Right lung (tissue), 10 donors: Measurements from ENCODE around the gene HERC6. TPM values are rescaled to one million over a fixed set of nuclear protein-coding genes. Genes with fewer than 3 reads are reported as not detected.
"Not testable (repeated sequence)": the region's sequence is repeated elsewhere in the genome, so short reads cannot be mapped to it uniquely, and the experiment has no call there.

Source experiments
- DNase-seq, 2 donors: peaks; one replicate each; pipeline ENCODE4 v3.0.0-alpha.2; 2013
- long read RNA-seq, 8 donors: transcript quantifications; one replicate each; lab custom pipeline, GENCODE V29; 2026
- polyA plus RNA-seq, 5 donors: library from polyadenylated mRNA; unstranded; fragments of 120-200 nt; gene quantifications; one replicate each; pipeline versions ENCODE4 v1.2.1 to v1.2.3, GENCODE V29; 2013; ENCODE audit warnings: inconsistent platforms in 1 of 5, low replicate concordance in 1 of 5; ENCODE audit not compliant: insufficient read length in 5 of 5, insufficient read depth in 1 of 5

Gene HERC6
- polyA plus RNA-seq = 10 to 100 TPM; 10.2 to 14.6 (median 12.8) TPM
- long read RNA-seq, donor 1 = 0 reads
- long read RNA-seq, donor 2, partial matches to known transcripts = 0 of 2 reads
- long read RNA-seq, donor 2, other reads (novel, unspliced or antisense) = 0 of 2 reads
- long read RNA-seq, donor 3 = 0 reads
- long read RNA-seq, donor 4, partial matches to known transcripts = 0 of 1 reads
- long read RNA-seq, donor 4, other reads (novel, unspliced or antisense) = 0 of 1 reads
- long read RNA-seq, donor 5 = 0 reads
- long read RNA-seq, donor 6 = 0 reads
- long read RNA-seq, donor 7 = 0 reads
- long read RNA-seq, donor 8 = 0 reads

DNA sequence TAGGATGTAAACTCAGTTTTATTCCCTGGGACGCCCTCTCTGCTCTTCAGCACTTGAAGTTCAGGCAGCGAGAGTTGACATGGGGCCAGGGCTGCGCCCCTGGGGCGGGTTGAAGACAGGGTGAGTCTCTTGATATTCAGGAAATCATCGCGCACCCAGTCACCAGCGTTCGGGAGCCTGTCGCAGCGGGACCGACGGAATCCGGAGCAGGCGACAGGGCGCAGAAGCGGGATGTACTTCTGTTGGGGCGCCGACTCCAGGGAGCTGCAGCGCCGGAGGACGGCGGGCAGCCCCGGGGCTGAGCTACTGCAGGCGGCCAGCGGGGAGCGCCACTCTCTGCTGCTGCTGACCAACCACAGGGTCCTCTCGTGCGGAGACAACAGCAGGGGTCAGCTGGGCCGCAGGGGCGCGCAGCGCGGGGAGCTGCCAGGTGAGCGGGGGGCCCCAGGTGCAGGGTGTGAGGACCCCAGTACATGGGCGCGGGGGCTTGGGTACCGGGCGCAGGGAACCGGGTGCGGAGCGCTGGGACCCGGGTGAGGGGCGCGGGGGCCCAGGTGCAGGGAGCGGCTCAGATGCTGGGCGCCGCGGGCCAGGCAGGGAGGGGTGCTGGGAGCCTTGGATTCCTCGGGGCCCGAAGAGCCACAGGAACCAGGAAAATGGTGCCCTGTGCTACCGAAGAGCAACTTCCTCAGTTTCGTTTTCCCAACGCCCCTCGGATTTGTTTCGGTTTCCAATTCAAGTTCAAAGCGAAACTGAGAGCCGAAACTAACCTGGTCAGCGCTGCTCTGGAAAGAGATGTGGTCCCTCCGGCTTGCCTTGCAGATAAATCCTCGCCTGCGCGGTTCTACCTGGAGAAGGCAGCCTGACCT, at the start of gene HERC6:
Gene HERC6, plus strand, starts transcription at position 162 of the 869 bp plus-strand sequence. Its CDS starts 70 bp downstream, at position 232.
- peak; percentile 82 for DNase-seq

DNA sequence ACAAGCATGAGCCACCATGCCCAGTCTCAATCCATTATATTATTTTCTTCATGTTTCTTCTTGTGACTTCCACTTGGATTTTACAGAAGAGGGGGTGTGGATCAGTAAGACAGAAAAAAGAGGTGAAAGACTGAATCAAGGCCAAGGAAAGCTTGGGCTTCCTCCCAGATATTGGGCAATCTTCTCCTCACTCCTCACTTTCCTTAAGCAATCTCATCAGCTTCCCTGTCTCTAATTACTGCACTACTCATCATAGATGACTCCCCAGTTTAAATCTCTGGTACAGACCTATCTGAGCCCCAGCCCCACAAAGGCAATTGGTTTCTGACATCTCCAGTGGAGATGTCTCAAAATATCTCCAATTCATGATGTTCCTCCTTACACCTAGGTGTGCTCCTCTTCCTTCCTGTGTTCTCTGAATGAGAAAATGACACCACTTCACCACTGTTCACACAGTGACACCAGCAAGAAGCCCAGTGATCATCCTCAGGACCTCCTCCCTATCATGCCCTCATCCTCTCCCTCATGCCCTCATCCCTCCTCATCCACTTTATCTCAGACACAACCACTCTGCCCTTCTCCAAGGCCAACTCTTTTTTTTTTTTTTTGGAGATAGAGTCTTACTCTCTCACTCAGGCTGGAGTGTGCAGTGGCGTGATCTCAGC, 44.8 kb upstream of the HERC6 start:
- peak; percentile 28 to 40 for DNase-seq

DNA sequence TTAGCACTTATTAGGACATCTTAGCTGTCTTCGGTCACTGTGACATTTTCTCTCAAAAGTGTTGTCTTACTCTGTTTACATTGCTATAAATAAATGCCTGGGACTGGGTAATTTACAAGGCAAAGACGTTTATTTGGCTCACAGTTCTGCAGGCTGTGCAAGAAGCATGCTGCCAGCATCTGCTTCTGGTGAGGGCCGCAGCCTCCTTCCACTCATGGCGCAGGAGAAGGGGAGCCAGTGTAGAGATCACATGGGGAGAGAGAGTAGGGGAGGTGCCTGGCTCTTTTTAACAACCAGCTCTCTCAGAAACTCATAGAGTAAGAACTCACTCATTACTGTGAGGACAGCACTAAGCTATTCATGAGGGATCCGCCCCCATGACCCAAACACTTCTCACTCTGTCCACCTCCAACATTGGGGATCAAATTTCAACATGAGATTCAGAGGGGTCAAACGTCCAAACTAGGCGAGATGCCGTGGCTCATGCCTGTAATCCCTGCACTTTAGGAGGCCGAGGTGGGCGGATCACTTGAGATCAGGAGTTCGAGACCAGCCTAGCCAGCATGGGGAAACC, 43.5 kb upstream of the HERC6 start:
- DNase-seq = no peak

DNA sequence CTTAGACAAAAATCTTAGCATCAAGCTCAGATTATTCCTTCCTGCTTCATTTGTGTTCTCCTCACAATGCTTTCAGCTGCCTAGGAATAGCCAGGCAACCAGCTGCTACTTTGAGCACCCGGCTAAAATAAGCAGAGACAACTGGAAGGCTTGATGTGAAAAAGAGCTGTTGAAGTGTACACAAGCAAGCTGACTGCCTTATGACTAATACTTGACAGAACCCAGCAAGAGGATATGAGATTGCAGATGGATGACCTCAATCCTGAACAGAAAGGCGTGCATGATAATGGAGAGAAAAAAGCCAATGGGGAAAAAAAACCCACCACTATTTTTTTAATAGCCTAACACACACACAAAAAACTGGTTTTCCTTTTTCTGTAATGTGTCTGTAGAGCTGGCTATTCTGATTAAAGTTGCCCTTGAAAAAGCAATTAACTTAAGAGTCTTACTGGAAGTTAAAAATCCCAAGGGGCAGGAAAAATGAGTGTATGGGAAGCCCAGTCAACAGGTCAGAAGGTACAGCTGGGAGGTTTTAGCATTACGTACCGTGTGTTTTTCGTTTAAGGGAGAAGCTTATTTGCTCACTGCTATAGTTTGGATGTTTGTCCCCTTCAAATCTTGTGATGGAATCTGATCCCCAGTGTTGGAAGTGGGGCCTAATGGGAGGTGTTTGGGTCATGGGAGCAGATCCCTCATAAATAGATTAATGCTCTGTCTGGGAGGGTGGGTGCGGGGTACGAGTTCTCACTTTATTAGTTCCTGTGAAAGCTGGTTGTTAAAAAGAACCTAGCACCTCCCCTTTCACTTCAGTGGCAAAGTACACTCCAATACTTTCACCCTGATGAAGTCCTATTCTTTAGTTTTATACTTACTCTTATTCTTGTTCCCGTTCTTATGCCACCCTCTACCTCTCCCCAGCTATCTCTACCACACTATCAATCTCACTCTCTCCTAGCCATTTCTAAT, 37.1 kb upstream of the HERC6 start:
- peak; percentile 63 to 67 for DNase-seq

DNA sequence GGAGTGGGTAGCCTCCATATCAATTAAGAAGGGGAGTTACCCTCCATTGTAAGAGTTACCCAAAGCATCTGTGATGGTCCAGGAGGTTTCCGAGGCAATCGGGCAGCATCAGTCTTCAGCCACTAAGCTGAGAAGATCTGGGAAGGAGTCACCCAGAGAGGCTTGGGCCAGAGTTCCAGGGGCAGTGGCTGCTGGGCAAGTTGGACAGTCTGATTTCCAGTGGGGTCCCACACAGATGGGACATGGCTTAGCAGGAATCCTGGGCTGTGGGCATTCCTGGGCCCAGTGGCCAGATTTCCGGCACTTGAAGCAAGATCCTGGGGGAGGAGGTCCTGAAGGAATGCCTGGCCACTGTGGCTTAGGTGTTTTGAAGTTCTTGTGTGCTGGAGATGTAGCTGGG, 31.8 kb upstream of the HERC6 start:
- not testable (repeated sequence) for DNase-seq

DNA sequence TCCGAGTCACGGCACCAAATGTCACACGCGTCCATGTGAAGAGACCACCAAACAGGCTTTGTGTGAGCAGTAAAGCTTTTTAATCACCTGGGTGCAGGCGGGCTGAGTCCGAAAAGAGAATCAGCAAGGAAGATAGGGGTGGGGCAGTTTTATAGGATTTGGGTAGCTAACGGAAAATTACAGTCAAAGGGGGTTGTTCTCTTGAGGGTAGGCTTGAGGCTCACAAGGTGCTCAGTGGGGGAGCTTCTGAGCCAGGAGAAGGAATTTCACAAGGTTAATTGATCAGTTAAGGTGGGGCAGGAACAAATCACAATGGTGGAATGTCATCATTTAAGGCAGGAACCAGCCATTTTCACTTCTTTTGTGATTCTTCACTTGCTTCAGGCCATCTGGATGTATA, 29.9 kb upstream of the HERC6 start:
- not testable (repeated sequence) for DNase-seq

DNA sequence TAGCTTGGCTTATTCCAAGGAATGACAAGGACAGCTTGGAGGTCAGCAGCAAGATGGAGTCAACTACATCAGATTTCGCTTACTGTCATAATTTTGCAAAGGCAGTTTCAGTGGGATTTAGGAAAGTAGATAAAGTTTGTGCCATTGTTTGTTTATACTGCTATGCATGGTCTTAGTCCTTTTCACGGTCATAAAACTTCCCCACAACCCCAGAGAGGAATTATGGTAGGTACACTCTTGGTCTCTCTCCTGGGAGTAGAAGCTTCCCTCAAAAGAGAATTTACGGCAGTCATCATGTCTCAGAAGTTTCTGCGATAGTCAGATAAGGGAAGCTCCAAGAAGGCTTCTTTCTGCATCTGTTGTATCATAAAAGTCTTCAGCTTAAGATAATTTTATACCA, 27.9 kb upstream of the HERC6 start:
- DNase-seq = no peak

DNA sequence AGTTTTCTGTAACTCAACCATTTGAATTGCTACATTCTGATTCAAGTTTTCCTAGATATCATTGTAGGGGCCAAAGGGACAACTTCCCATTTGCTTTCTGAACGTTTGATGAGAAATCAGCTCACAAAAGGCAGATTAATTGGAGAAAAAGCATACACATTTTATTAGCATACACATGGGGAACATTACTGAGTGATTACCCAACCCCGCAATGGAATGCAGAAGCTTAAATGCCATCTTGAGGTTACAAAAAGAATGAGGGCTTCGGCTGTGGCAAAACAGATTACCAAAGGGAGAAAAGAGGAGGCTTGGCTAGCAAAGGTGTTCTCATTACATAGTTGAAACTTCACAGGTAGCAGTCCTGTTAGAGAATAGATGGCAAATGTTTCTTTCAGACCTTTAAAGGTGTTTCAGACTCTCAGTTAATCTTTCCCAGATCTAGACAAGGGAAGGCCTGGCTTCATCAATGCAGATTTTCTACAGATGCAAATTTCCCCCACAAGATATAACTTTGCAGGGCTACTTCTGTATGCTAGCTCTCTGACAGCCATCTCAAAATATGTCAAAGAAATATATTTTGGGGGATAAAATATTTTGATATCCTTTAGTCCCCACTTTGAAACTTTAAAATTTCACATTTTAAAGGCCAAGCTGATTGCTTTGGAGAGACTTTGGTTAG, 26.5 kb upstream of the HERC6 start:
- DNase-seq = no peak

DNA sequence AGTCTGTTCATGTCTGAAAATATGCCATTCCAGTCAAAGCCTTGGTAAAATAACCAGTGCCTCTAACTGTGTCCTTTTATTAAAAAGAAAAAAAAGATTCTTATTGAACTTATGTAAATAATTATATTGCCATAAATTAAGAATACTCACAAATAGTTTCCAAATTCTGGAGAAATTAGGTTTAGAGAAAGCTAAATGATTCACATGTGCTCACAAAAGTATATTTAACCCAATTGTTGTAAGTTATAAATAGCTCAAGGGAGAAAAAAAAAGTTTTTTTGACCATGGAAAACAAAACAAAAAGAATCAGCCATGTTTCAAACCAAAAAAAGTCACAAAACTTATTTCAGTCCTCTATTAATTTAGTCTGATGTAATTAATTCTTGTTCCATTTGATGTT, 25.3 kb upstream of the HERC6 start:
- no peak for DNase-seq

DNA sequence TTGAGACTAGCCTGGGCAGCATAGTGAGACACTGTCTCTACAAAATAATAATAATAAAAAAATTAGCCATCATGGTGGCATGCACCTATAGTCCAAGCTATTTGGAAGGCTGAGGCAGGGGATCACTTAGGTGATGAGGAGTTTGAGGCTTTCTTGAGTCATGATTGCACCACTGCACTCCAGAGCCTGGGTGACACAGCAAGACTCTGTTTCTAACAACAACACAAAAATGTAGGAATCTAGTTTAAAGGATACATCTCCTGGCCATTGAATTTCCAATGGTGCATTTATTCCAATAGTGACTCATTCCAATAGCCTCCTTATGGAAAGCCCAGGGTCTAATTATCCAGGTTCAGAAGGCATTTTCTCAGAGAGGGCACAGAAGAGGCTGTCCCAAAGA, 21.9 kb upstream of the HERC6 start:
- DNase-seq = no peak

DNA sequence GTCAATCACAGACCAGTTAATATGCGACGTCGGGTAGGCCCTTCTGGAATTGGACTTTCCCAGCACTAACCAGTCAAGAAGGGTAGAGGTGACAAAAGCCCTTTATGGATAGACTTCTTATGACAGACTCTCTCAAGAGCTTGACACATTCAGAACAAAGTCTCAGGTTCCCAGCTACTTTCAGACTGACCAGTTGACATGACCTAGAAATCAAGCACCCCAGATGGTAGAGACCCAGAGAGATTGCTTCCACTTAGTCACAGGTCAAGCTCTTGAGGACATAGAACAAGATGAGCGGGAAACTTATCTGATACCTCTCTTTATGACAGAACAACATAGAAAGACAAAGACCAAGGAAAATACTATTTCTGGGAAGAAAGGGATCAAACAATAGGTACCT, 21.4 kb upstream of the HERC6 start:
- DNase-seq = no peak

DNA sequence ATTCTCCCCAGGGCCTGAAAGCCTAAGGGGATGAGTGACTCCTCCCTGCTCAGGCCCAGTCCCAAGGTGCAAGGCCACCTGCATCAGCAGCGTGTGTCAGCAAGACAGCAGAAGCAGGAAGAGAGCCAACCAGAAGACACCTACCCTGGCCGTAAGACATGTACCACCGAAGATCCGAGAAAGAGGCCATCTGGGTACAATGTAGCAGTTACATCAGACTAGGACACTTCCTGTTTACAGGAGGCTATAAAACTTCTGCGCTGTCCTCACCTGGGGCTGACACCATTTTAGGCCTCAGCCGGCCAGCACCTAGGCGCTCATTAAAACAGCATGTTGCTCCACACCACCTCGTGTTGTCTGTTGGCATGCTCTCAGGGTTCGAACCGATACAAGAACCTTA, 19.1 kb upstream of the HERC6 start:
- no peak for DNase-seq

DNA sequence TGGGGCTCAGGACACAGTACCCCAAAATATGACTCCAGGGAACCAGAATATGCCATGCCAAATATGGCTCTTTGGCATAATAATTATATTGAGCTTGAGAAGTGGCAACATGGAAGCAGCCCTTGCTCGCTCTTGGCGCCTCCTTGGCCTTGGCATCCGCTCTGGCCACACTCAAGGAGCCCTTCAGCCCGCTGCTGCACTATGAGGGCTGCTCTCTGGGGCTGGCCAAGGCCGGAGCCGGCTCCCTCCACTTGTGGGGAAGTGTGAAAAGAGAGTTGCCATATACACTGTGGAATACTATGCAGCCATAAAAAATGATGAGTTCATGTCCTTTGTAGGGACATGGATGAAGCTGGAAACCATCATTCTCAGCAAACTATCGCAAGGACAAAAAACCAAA, 18.4 kb upstream of the HERC6 start:
- DNase-seq = no peak

DNA sequence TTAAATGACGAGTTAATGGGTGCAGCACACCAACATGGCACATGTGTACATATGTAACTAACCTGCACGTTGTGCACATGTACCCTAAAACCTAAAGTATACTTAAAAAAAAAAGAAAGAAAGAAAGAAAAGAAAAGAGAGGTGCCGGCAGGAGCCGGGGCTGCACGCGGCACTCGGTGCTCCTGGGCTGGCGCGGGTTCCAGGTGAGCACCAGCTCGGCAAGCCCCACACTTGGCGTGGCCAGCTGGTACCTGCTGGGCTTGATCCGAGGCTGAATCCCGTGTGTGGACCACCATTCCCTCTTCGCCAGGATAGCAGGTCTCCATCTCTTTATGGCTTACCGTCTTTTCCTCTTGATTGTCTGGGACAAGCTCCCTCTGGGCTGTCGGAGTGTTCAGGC, 17.9 kb upstream of the HERC6 start:
- DNase-seq = no peak

DNA sequence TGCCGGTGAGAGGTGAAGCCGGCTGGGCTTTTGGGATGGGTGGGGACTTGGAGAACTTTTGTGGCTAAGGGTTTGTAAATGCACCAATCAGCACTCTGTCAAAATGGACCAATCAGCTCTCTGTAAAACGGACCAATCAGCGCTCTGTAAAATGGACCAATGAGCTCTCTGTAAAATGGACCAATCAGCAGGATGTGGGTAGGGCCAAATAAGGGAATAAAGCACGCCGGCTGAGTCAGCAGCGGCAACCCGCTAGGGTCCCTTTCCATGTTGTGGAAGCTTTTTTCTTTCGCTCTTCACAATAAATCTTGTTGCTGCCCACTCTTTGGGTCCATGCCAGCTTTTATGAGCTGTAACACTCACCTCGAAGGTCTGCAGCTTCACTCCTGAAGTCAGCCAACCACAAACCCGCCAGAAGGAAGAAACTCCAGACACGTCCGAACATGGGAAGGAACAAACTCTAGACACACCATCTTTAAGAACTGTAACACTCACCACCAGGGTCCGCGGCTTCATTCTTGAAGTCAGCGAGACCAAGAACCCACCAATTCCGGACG, 17.4 kb upstream of the HERC6 start:
- not testable (repeated sequence) for DNase-seq

DNA sequence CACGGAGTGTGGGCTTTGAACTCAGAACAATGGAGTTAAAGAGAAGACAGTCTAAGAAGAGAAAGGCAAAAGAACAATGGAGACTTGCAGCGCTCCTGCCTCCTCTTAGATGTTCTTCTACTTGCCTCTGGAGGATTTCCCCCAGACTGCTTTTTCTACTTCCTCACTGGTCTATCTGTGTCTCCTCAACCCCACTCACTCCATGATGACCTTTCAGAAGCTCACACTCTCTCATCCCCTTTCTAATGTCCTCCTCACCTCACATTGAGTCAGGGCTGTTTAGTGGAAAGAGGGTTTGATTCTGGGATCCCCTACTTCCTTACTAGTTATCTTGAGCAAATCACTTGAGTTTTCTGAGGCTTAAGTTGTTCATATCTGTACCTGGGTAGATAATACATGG, 12.2 kb upstream of the HERC6 start:
- no peak for DNase-seq

DNA sequence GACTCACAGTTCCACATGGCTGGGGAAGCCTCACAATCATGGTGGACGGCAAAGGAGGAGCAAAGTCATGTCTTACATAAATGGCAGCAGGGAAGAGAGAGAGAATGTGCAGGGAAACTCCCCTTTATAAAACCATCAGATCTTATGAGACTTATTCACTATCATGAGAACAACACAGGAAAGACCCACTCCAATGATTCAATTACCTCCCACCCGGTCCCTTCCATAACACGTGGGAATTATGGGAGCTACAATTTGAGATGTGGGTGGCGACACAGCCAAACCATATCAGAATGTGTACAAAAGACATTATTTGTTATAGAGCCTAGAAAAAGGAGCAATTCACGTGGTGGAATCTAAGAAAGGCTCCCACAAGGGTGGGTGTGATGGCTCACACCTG, 10.8 kb upstream of the HERC6 start:
- DNase-seq = no peak

DNA sequence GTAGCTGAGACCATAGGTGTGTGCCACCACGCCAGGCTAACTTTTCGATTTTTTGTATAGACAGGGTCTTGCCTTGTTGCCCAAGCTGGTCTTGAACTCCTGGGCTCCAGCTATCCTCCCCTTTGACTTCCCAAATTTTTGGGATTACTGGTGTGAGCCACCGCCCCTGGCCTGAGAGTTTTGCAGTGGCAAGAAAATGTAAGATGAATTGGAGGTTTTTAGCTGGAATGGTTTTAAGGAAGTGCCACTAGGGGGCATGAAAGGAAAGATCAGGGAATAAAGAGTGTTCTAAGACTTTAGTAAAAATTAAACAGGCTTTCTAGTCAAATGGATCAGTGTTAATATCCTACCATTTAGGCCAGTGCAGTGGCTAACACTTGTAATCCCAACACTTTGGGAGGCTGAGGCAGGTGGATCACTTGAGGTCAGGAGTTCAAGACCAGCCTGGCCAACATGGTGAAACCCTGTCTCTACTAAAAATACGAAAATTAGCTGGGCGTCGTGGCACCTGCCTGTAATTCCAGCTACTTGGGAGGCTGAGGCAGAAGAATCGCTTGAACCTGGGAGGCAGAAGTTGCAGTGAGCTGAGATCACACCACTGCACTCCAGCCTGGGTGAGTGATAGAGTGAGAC, 9.4 kb upstream of the HERC6 start:
- peak; percentile 18 to 23 for DNase-seq

DNA sequence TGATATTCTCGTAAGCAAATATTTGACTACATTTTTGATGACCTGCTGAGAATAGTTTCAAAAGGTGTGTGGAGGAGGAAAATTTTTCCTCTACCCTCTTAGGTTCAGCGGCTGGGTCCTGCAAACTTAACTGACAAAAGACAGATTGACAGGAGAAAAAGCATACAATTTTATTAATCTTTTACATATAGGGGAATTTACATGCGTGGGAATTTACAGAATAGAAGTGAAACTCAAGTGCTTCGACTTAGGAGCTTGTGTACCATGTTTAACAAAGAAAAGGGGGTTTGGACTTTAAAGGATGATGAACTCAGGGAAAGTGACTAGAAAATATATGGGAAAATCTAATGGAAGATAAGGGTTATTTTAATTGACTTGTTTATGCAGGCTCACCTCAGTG, 2.5 kb downstream of the HERC6 start:
- DNase-seq = no peak

DNA sequence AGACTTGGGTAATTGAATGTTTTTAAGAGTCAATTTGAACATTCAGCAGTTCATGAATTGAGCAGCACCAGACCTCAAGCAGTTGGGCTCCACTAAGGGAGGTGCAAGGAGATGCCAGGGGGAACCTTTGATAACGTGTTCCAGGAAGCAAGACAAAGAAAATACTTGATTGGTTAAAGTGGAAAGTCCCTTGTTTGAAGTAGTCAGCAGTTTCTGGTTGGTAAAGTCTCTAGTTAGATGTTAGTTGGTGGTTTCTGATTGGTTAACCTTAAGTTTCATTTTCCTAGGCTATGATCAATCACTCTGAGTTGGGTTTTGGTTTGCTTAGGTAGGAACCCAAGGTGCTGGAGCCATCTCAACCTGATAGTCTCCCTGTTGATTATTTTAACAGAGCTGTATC, 4.0 kb downstream of the HERC6 start:
- DNase-seq = no peak
